ENCODE results near the gene UROD.

UROD gene

GRCh38 chr1:45007311-45007710 lies 4.7 kb upstream of the UROD start:
- in situ Hi-C loops (cut with MboI; ENCODE audit: low sequenced_read_pairs), result loop anchor here (25.0 kb wide), 2 partner anchors 195 to 555 kb away; partner anchors contain the start of genes AKR1A1, BTBD19, DYNLT4 and PLK3

- in situ Hi-C loops (cut with MboI; ENCODE audit: low sequenced_read_pairs), result loop anchor here (25.0 kb wide), 2 partner anchors 196 to 554 kb away; partner anchors contain the start of genes AKR1A1, BTBD19, DYNLT4 and PLK3
These were observed 4.0 kb upstream of the UROD start for GRCh38 chr1:45008076-45008475.

- in situ Hi-C loops (cut with MboI; ENCODE audit: low sequenced_read_pairs), result loop anchor here (25.0 kb wide), 2 partner anchors 196 to 554 kb away; partner anchors contain the start of genes AKR1A1, BTBD19, DYNLT4 and PLK3
These were observed 3.5 kb upstream of the UROD start for GRCh38 chr1:45008516-45008915.

- in situ Hi-C loops (cut with MboI; ENCODE audit: low sequenced_read_pairs), result loop anchor here (25.0 kb wide), 2 partner anchors 197 to 553 kb away; partner anchors contain the start of genes AKR1A1, BTBD19, DYNLT4 and PLK3
These were observed 2.7 kb upstream of the UROD start for GRCh38 chr1:45009296-45009865.

- in situ Hi-C loops (cut with MboI; ENCODE audit: low sequenced_read_pairs), result loop anchor here (10.0 to 25.0 kb wide), 4 partner anchors 198 to 552 kb away; partner anchors contain the start of genes AKR1A1, BTBD19, DYNLT4 and PLK3
These were observed 1.8 kb upstream of the UROD start for GRCh38 chr1:45009956-45010854.

- in situ Hi-C loops (cut with MboI; ENCODE audit: low sequenced_read_pairs), result loop anchor here (10.0 to 25.0 kb wide), 4 partner anchors 199 to 551 kb away; partner anchors contain the start of genes AKR1A1, BTBD19, DYNLT4 and PLK3
These were observed 921 bp upstream of the UROD start, which contains the start of gene HECTD3 for GRCh38 chr1:45010855-45011811. Gene HECTD3 (minus strand): TSS chr1:45011324. CDS start chr1:45011257, 67 bp downstream.

GRCh38 chr1:45012639-45013278 lies 705 bp downstream of the UROD start:
- in situ Hi-C loops (cut with MboI; ENCODE audit: low sequenced_read_pairs), result loop anchor here (10.0 to 25.0 kb wide), 4 partner anchors 200 to 550 kb away; partner anchors contain the start of genes AKR1A1, BTBD19, DYNLT4 and PLK3

GRCh38 chr1:45013551-45014209 lies 1.6 kb downstream of the UROD start:
- in situ Hi-C loops (cut with MboI; ENCODE audit: low sequenced_read_pairs), result loop anchor here (10.0 to 25.0 kb wide), 4 partner anchors 201 to 549 kb away; partner anchors contain the start of genes AKR1A1, BTBD19, DYNLT4 and PLK3

- in situ Hi-C loops (cut with MboI; ENCODE audit: low sequenced_read_pairs), result loop anchor here (10.0 to 25.0 kb wide), 4 partner anchors 202 to 548 kb away; partner anchors contain the start of genes AKR1A1, BTBD19, DYNLT4 and PLK3
These were observed 2.4 kb downstream of the UROD start for GRCh38 chr1:45014321-45015028.

GRCh38 chr1:45015683-45016082 lies 3.6 kb downstream of the UROD start:
- in situ Hi-C loops (cut with MboI; ENCODE audit: low sequenced_read_pairs), result loop anchor here (10.0 to 25.0 kb wide), 4 partner anchors 203 to 547 kb away; partner anchors contain the start of genes AKR1A1, BTBD19, DYNLT4 and PLK3

GRCh38 chr1:45016090-45016697 lies 4.1 kb downstream of the UROD start:
- in situ Hi-C loops (cut with MboI; ENCODE audit: low sequenced_read_pairs), result loop anchor here (10.0 to 25.0 kb wide), 4 partner anchors 204 to 546 kb away; partner anchors contain the start of genes AKR1A1, BTBD19, DYNLT4 and PLK3

GRCh38 chr1:45016767-45017166 lies 4.7 kb downstream of the UROD start:
- in situ Hi-C loops (cut with MboI; ENCODE audit: low sequenced_read_pairs), result loop anchor here (10.0 to 25.0 kb wide), 4 partner anchors 204 to 546 kb away; partner anchors contain the start of genes AKR1A1, BTBD19, DYNLT4 and PLK3

GRCh38 chr1:45018599-45019230 lies 6.7 kb downstream of the UROD start:
- in situ Hi-C loops (cut with MboI; ENCODE audit: low sequenced_read_pairs), result loop anchor here (10.0 to 25.0 kb wide), 4 partner anchors 206 to 544 kb away; partner anchors contain the start of genes AKR1A1, BTBD19, DYNLT4 and PLK3

- in situ Hi-C loops (cut with MboI; ENCODE audit: low sequenced_read_pairs), result loop anchor here (25.0 kb wide), 2 partner anchors 211 to 539 kb away; partner anchors contain the start of genes AKR1A1, BTBD19, DYNLT4 and PLK3
These were observed 11.6 kb downstream of the UROD start for GRCh38 chr1:45023663-45024062.

- in situ Hi-C loops (cut with MboI; ENCODE audit: low sequenced_read_pairs), result no loop called here
These were observed 14.4 kb downstream of the UROD start for GRCh38 chr1:45026446-45026845.

GRCh38 chr1:45032837-45033236 lies 20.8 kb downstream of the UROD start:
- in situ Hi-C loops (cut with MboI; ENCODE audit: low sequenced_read_pairs), result no loop called here

GRCh38 chr1:45033356-45033755 lies 21.3 kb downstream of the UROD start:
- in situ Hi-C loops (cut with MboI; ENCODE audit: low sequenced_read_pairs), result no loop called here

Measured in HL-60/S4 treated with retinoic acid at 250 ng/mL for 4 days and 3 days (cell line).